Stimulated activated naive CD4-positive, alpha-beta T cell treated with Interleukin-2 at 50 U/mL for 16 hours (primary cell): ENCODE results near the gene RPS6KA2.
"Not testable (repeated sequence)": the region's sequence is repeated elsewhere in the genome, so short reads cannot be mapped to it uniquely, and the experiment has no call there.

Experiments used
- DNase-seq: peaks from one replicate; lab custom pipeline; 2025; lab: John Stamatoyannopoulos, UW

The RPS6KA2 gene

GRCh38 chr6:166553563-166554271 is 73.3 kb downstream of the RPS6KA2 start:
- DNase-seq: no peak

GRCh38 chr6:166552600-166552999 is 74.5 kb downstream of the RPS6KA2 start:
- DNase-seq: no peak

- no peak for DNase-seq
Observed at GRCh38 chr6:166551754-166552495, 75.1 kb downstream of the RPS6KA2 start.

- DNase-seq: no peak
Observed at GRCh38 chr6:166546653-166547052, 80.4 kb downstream of the RPS6KA2 start.

GRCh38 chr6:166545156-166546034 is 81.7 kb downstream of the RPS6KA2 start:
- no peak for DNase-seq

- no peak for DNase-seq
Observed at GRCh38 chr6:166544296-166544605, 82.8 kb downstream of the RPS6KA2 start.

GRCh38 chr6:166543603-166544295 is 83.3 kb downstream of the RPS6KA2 start:
- no peak for DNase-seq

- DNase-seq: no peak
Observed at GRCh38 chr6:166542580-166542912, 84.5 kb downstream of the RPS6KA2 start.

GRCh38 chr6:166541876-166542579 is 85.0 kb downstream of the RPS6KA2 start:
- DNase-seq: no peak

- peak; percentile 7 for DNase-seq
Observed at GRCh38 chr6:166541366-166541765, 85.7 kb downstream of the RPS6KA2 start.

- DNase-seq: peak; percentile 79
Observed at GRCh38 chr6:166540631-166541331, 86.3 kb downstream of the RPS6KA2 start.

GRCh38 chr6:166539543-166539942 is 87.5 kb downstream of the RPS6KA2 start:
- no peak for DNase-seq

GRCh38 chr6:166539011-166539385 is 88.1 kb downstream of the RPS6KA2 start:
- DNase-seq: not testable (repeated sequence)

- no peak for DNase-seq
Observed at GRCh38 chr6:166538297-166539010, 88.6 kb downstream of the RPS6KA2 start.

- DNase-seq: no peak
Observed at GRCh38 chr6:166534658-166535406, 92.2 kb downstream of the RPS6KA2 start.

- DNase-seq: no peak
Observed at GRCh38 chr6:166533205-166533824, 93.7 kb downstream of the RPS6KA2 start.

GRCh38 chr6:166532302-166532701 is 94.7 kb downstream of the RPS6KA2 start:
- no peak for DNase-seq

GRCh38 chr6:166530211-166531095 is 96.6 kb downstream of the RPS6KA2 start:
- no peak for DNase-seq
